MM.1S (cell line): ENCODE measurements around the gene GYPB.
"Not testable (repeated sequence)": the region's sequence is repeated elsewhere in the genome, so short reads cannot be mapped to it uniquely, and the experiment has no call there.

Experiments
- EZH2 ChIP-seq: fragments of 300-600 bp; sonication (generic); optimal IDR thresholded peaks from 2 replicates; pipeline ENCODE3; 2017; ENCODE audit warnings: low read depth, mild to moderate bottlenecking, antibody characterized with exemption, low read length, mixed read lengths
- EZH2phosphoT487 ChIP-seq: fragments of 300-600 bp; sonication (generic); IDR thresholded peaks from 2 replicates; pipeline ENCODE4 v1.6.1; 2018; ENCODE audit warnings: antibody characterized with exemption, low read length
- TF ChIP-seq, protein P1 (sequence below): fragments of 300-600 bp; sonication (generic); IDR thresholded peaks from 2 replicates; pipeline ENCODE4 v1.5.1; 2016; ENCODE audit warnings: antibody characterized with exemption, low read length, mixed read lengths

DNA sequence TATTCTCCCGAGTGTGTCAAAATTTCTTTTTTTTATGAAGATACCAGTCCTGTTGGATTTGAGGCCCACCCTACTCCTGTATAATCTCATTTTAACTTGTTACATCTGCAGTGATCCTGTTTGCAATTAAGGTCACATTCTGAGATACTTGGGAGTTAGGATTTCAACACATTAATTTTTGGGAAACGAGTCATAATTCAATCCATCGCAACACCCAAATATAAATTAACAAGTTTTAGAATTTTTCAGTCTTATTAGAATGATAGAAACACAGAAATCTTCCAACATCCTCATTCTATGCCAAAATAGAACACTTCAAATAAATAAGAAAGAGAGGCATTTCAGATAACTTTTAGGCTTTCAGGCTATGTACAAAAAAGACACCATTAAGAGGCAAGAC lies 36.2 kb upstream of the GYPB start:
- TF ChIP-seq, protein P1, sequence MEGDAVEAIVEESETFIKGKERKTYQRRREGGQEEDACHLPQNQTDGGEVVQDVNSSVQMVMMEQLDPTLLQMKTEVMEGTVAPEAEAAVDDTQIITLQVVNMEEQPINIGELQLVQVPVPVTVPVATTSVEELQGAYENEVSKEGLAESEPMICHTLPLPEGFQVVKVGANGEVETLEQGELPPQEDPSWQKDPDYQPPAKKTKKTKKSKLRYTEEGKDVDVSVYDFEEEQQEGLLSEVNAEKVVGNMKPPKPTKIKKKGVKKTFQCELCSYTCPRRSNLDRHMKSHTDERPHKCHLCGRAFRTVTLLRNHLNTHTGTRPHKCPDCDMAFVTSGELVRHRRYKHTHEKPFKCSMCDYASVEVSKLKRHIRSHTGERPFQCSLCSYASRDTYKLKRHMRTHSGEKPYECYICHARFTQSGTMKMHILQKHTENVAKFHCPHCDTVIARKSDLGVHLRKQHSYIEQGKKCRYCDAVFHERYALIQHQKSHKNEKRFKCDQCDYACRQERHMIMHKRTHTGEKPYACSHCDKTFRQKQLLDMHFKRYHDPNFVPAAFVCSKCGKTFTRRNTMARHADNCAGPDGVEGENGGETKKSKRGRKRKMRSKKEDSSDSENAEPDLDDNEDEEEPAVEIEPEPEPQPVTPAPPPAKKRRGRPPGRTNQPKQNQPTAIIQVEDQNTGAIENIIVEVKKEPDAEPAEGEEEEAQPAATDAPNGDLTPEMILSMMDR: not testable (repeated sequence)
- TF ChIP-seq EZH2, EZH2phosphoT487: not testable (repeated sequence)
